ENCODE data around the gene ROBO3. TPM values are rescaled to one million over a fixed set of nuclear protein-coding genes. Genes with fewer than 3 reads are reported as not detected.

The ROBO3 gene
- total RNA-seq, 1 experiment from 2014 or later, result 6.2 TPM

- Mint-ChIP-seq H3K36me3 (ENCODE audit: insufficient read depth, unreplicated experiment) (no peaks in the 10 kb centered on the region), H3K27ac (ENCODE audit: unreplicated experiment) (no peak overlapping the region), H3K27me3 (ENCODE audit: insufficient read depth, unreplicated experiment) (peaks cover 20% of the 10 kb centered on the region), H3K4me1 (ENCODE audit: low read depth, unreplicated experiment) (no peaks in the 10 kb centered on the region), H3K4me3 (ENCODE audit: unreplicated experiment) (no peak overlapping the region), H3K9me3 (ENCODE audit: unreplicated experiment) (peaks cover 45% of the 10 kb centered on the region)
- Histone ChIP-seq H3K9me3 (0 out of 2 replicates have a peak, but pooled peaks cover 5% of the 10 kb centered on the region), H3K4me3 (ENCODE audit: low read depth, low read length) (no peak overlapping the region), H3K36me3 (ENCODE audit: control insufficient read depth, insufficient read depth, low read length) (no peaks in the 10 kb centered on the region), H3K4me1 (no peaks in the 10 kb centered on the region), H3K27me3 (replicated peaks; ENCODE audit: control insufficient read depth, insufficient read depth, low read length) (no peaks in the 10 kb centered on the region)
- DNase-seq, result no peak
- ChIA-PET CTCF (no interaction called here), POLR2A (no interaction called here)
- no peak for TF ChIP-seq CTCF (IDR thresholded peaks at IDR 0.05; ENCODE audit: insufficient read depth in 1 of 2, low read depth in 1 of 2, low read length in 1 of 2, severe bottlenecking in 1 of 2, unreplicated experiment in 1 of 2)
- intact Hi-C loops (cut with micrococcal nuclease; ENCODE audit: unreplicated experiment), result no loop called here
- no TSS peak for BruUV-seq (replicated peaks)
Observed at GRCh38 chr11:124915541-124916369, 50.5 kb downstream of the ROBO3 start.

- POLR2A ChIA-PET, result no interaction called here
- H3K9me3 ChIP-seq, result 0 out of 2 replicates have a peak, but pooled peaks cover 2% of the 10 kb centered on the region
- Mint-ChIP-seq H3K4me1 (ENCODE audit: low read depth, unreplicated experiment) (no peaks in the 10 kb centered on the region), H3K4me3 (ENCODE audit: unreplicated experiment) (no peak overlapping the region), H3K36me3 (ENCODE audit: insufficient read depth, unreplicated experiment) (no peaks in the 10 kb centered on the region), H3K9me3 (ENCODE audit: unreplicated experiment) (peaks cover 41% of the 10 kb centered on the region), H3K27ac (ENCODE audit: unreplicated experiment) (no peak overlapping the region), H3K27me3 (ENCODE audit: insufficient read depth, unreplicated experiment) (peaks cover 20% of the 10 kb centered on the region)
- H3K27me3 ChIP-seq (replicated peaks; ENCODE audit: control insufficient read depth, insufficient read depth, low read length), result no peaks in the 10 kb centered on the region
- CTCF ChIA-PET, result no interaction called here
- no peak for DNase-seq
- no peaks in the 10 kb centered on the region for H3K36me3 ChIP-seq (ENCODE audit: control insufficient read depth, insufficient read depth, low read length)
- H3K4me1 ChIP-seq, result no peaks in the 10 kb centered on the region
- intact Hi-C loops (cut with micrococcal nuclease; ENCODE audit: unreplicated experiment), result no loop called here
- TF ChIP-seq CTCF (IDR thresholded peaks at IDR 0.05; ENCODE audit: insufficient read depth in 1 of 2, low read depth in 1 of 2, low read length in 1 of 2, severe bottlenecking in 1 of 2, unreplicated experiment in 1 of 2), result no peak
- no peak overlapping the region for H3K4me3 ChIP-seq (ENCODE audit: low read depth, low read length)
- no TSS peak for BruUV-seq (replicated peaks)
Observed at GRCh38 chr11:124916370-124916710, 51.1 kb downstream of the ROBO3 start.

- CTCF ChIA-PET, result no interaction called here
- no TSS peak for BruUV-seq (replicated peaks)
- intact Hi-C loops (cut with micrococcal nuclease; ENCODE audit: unreplicated experiment), result no loop called here
- no peak for TF ChIP-seq CTCF (IDR thresholded peaks at IDR 0.05; ENCODE audit: insufficient read depth in 1 of 2, low read depth in 1 of 2, low read length in 1 of 2, severe bottlenecking in 1 of 2, unreplicated experiment in 1 of 2)
- Histone ChIP-seq H3K4me3 (ENCODE audit: low read depth, low read length) (no peak overlapping the region), H3K4me1 (no peaks in the 10 kb centered on the region), H3K36me3 (ENCODE audit: control insufficient read depth, insufficient read depth, low read length) (no peaks in the 10 kb centered on the region), H3K9me3 (no peaks in the 10 kb centered on the region), H3K27me3 (replicated peaks; ENCODE audit: control insufficient read depth, insufficient read depth, low read length) (no peaks in the 10 kb centered on the region)
- H3K27me3 Mint-ChIP-seq (ENCODE audit: insufficient read depth, unreplicated experiment), result peaks cover 20% of the 10 kb centered on the region
- H3K4me1 Mint-ChIP-seq (ENCODE audit: low read depth, unreplicated experiment), result no peaks in the 10 kb centered on the region
- H3K27ac Mint-ChIP-seq (ENCODE audit: unreplicated experiment), result no peak overlapping the region
- no peak overlapping the region for H3K4me3 Mint-ChIP-seq (ENCODE audit: unreplicated experiment)
- DNase-seq, result no peak
- POLR2A ChIA-PET, result no interaction called here
- H3K36me3 Mint-ChIP-seq (ENCODE audit: insufficient read depth, unreplicated experiment), result no peaks in the 10 kb centered on the region
- H3K9me3 Mint-ChIP-seq (ENCODE audit: unreplicated experiment), result peaks cover 33% of the 10 kb centered on the region
Observed at GRCh38 chr11:124917115-124917637, 51.9 kb downstream of the ROBO3 start.
